ENCODE measurements around the gene GPR146. TPM values are rescaled to one million over a fixed set of nuclear protein-coding genes. Genes with fewer than 3 reads are reported as not detected.

The GPR146 gene
- total and polyA plus RNA-seq, 2 of the 8 experiments (the other 6 are each of a cell fraction or from before 2014, with no cell fraction given), result 1.8 to 2.7 TPM

DNA sequence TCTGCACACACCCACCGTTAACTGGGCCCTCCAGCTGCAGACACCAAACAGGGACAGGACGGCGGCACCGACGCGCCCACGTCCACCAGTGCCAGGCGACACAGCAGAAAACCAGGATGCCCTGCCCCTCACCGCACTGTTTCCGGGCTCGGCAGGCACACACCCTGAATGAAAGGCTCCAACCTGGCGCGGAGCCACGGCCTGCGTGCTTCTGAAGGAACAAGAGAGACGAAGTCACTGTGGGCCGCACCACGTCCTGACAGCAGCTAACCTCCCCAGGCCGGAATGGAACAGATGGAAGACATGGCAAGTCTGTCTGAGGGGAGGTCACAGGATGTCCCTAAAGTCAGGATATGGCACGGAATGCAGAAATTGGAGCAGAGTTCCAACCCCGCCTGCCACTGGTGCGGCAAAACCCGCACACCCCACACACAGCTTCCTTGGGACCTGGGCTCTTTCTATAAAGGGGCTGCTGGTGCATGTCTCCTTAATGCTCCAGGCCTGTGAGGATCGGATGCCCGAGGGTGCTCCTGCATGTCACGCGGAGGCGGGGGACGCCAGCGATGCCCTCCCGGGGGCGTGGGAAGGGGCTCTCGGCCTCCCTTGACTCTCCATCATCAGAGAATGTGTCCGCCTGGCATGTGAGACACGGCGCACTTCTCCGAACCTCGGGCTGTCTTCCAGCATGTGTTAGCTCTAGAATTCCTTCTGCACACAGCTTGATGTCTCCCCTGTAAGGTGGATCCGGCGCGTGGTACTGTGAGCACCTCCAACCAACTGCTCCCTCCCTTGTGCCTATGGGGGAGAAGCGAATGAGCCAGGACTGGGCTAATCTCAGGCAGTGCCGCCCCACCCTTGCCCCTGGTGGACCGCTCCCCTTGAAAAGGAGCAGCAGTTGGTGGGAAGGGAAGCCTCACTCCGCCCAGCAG lies 39.6 kb downstream of the GPR146 start (continued):
- no peak for TF ChIP-seq CTCF (IDR thresholded peaks at IDR 0.05; ENCODE audit: control extremely low read depth in 1 of 3, insufficient read depth in 1 of 3, low read depth in 1 of 3, low read length in 3 of 3)
- TF ChIP-seq YY1 (IDR thresholded peaks at IDR 0.05; ENCODE audit: low read depth, low read length), result no peak
- no peak for TF ChIP-seq CHD1 (IDR thresholded peaks at IDR 0.05; ENCODE audit: low read depth, low read length)
- TF ChIP-seq SAP30 (IDR thresholded peaks at IDR 0.05; ENCODE audit: insufficient read depth, insufficient replicate concordance, low read length), result no peak
- TF ChIP-seq RFX5 (IDR thresholded peaks at IDR 0.05; ENCODE audit: borderline replicate concordance, low read depth, low read length), result no peak
- no peak for TF ChIP-seq TCF12 (IDR thresholded peaks at IDR 0.05; ENCODE audit: low read depth, low read length)
- no peak for TF ChIP-seq SIN3A (conservative IDR thresholded peaks at IDR 0.05 in 1 of 2, IDR thresholded peaks at IDR 0.05 in 1 of 2; ENCODE audit: low read depth in 1 of 2, low read length in 2 of 2)
- TF ChIP-seq POLR2AphosphoS5 (IDR thresholded peaks at IDR 0.05; ENCODE audit: low read depth, low read length), result no peak

Data from H1 (cell line).